OCI-LY1 (cell line): ENCODE results near the gene WDR17.

Experiments used
- H2AFZ ChIP-seq: fragments of 200-600 bp; sonication (generic), shearing (Covaris generic); 2 replicates; pipeline ENCODE4 v1.6.0; 2014; ENCODE audit warnings: antibody characterized with exemption, mild to moderate bottlenecking, low read length
- H3F3A ChIP-seq: fragments of 200-600 bp; sonication (generic), shearing (Covaris generic); 2 replicates; pipeline ENCODE4 v1.6.0; 2014; ENCODE audit warnings: mild to moderate bottlenecking, antibody characterized with exemption, low read length, moderate library complexity; ENCODE audit not compliant: insufficient read depth
- H3K27ac ChIP-seq: fragments of 200-600 bp; sonication (generic); 2 replicates; pipeline ENCODE4 v1.5.1; 2014; ENCODE audit warnings: low read length, mixed run types, mild to moderate bottlenecking, low read depth; ENCODE audit not compliant: poor library complexity, severe bottlenecking
- H3K27me3 ChIP-seq: fragments of 200-600 bp; sonication (generic); 2 replicates; pipeline ENCODE4 v1.6.0; 2014; ENCODE audit warnings: antibody characterized with exemption, mild to moderate bottlenecking, low read length, moderate library complexity; ENCODE audit not compliant: insufficient read depth
- H3K36me3 ChIP-seq: fragments of 200-600 bp; sonication (generic); 2 replicates; pipeline ENCODE4 v1.6.1; 2014; ENCODE audit warnings: mild to moderate bottlenecking, antibody characterized with exemption, low read length, moderate library complexity, mixed read lengths; ENCODE audit not compliant: insufficient read depth
- H3K4me1 ChIP-seq: fragments of 200-600 bp; sonication (generic); 2 replicates; pipeline ENCODE4 v1.5.1; 2014; ENCODE audit warnings: mild to moderate bottlenecking, low read length, moderate library complexity; ENCODE audit not compliant: insufficient read depth, severe bottlenecking
- H3K4me2 ChIP-seq: fragments of 200-600 bp; sonication (generic), shearing (Covaris generic); 2 replicates; pipeline ENCODE4 v1.6.1; 2014; ENCODE audit warnings: low read length
- H3K4me3 ChIP-seq: fragments of 200-600 bp; sonication (generic); 2 replicates; pipeline ENCODE4 v1.5.1; 2014; ENCODE audit warnings: low read length, low read depth, mild to moderate bottlenecking, mixed read lengths; ENCODE audit not compliant: poor library complexity, severe bottlenecking
- H3K79me2 ChIP-seq: fragments of 200-600 bp; shearing (Covaris generic); 2 replicates; pipeline ENCODE4 v1.6.1; 2016; ENCODE audit warnings: mixed run types, low read length, mixed read lengths; ENCODE audit not compliant: insufficient read depth
- H3K9ac ChIP-seq: fragments of 200-600 bp; sonication (generic), shearing (Covaris generic); 2 replicates; pipeline ENCODE4 v1.6.1; 2014; ENCODE audit warnings: mild to moderate bottlenecking, low read length, mixed read lengths
- H3K9me2 ChIP-seq: fragments of 200-600 bp; sonication (generic), shearing (Covaris generic); 2 replicates; pipeline ENCODE4 v1.6.1; 2014; ENCODE audit warnings: low read depth, mild to moderate bottlenecking, low read length, mixed read lengths
- H3K9me3 ChIP-seq: fragments of 200-600 bp; shearing (Covaris generic); 2 replicates; pipeline ENCODE4 v1.6.1; 2014; ENCODE audit warnings: low read length, mixed read lengths
- H4K20me1 ChIP-seq: fragments of 200-600 bp; sonication (generic), shearing (Covaris generic); 2 replicates; pipeline ENCODE4 v1.6.0; 2016; ENCODE audit warnings: mild to moderate bottlenecking, low read length; ENCODE audit not compliant: insufficient read depth
- EZH2 ChIP-seq: fragments of 200-600 bp; sonication (generic), shearing (Covaris generic); IDR thresholded peaks from 2 replicates; pipeline ENCODE4 v1.8.0; 2017; ENCODE audit warnings: borderline replicate concordance, mixed run types, mild to moderate bottlenecking, antibody characterized with exemption, low read length, moderate library complexity, mixed read lengths
- TF ChIP-seq, protein P1 (sequence below): fragments of 200-600 bp; sonication (generic), shearing (Covaris generic); IDR thresholded peaks from 2 replicates; pipeline ENCODE4 v1.5.1; 2017; ENCODE audit warnings: mild to moderate bottlenecking, antibody characterized with exemption, low read length, moderate library complexity, mixed read lengths

Gene WDR17

GRCh38 chr4:176139518-176139917, 73.9 kb downstream of the WDR17 start:
- no peaks in the 10 kb centered on the region for H3K79me2 ChIP-seq
- no peaks in the 10 kb centered on the region for H3F3A ChIP-seq
- TF ChIP-seq, protein P1, sequence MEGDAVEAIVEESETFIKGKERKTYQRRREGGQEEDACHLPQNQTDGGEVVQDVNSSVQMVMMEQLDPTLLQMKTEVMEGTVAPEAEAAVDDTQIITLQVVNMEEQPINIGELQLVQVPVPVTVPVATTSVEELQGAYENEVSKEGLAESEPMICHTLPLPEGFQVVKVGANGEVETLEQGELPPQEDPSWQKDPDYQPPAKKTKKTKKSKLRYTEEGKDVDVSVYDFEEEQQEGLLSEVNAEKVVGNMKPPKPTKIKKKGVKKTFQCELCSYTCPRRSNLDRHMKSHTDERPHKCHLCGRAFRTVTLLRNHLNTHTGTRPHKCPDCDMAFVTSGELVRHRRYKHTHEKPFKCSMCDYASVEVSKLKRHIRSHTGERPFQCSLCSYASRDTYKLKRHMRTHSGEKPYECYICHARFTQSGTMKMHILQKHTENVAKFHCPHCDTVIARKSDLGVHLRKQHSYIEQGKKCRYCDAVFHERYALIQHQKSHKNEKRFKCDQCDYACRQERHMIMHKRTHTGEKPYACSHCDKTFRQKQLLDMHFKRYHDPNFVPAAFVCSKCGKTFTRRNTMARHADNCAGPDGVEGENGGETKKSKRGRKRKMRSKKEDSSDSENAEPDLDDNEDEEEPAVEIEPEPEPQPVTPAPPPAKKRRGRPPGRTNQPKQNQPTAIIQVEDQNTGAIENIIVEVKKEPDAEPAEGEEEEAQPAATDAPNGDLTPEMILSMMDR = no peak
- TF ChIP-seq EZH2 = no peak
- no peak overlapping the region for H3K27ac ChIP-seq
- H3K4me1 ChIP-seq = no peaks in the 10 kb centered on the region
- H3K4me3 ChIP-seq = no peak overlapping the region
- H3K9me3 ChIP-seq = no peaks in the 10 kb centered on the region
- no peak overlapping the region for H3K9ac ChIP-seq
- H3K9me2 ChIP-seq = no peaks in the 10 kb centered on the region
- no peaks in the 10 kb centered on the region for H4K20me1 ChIP-seq
- no peak overlapping the region for H3K4me2 ChIP-seq
- H3K27me3 ChIP-seq = no peaks in the 10 kb centered on the region
- no peaks in the 10 kb centered on the region for H3K36me3 ChIP-seq
- no peak overlapping the region for H2AFZ ChIP-seq

GRCh38 chr4:176142253-176142652, 76.6 kb downstream of the WDR17 start:
- no peaks in the 10 kb centered on the region for H3K36me3 ChIP-seq
- H3K9ac ChIP-seq = no peak overlapping the region
- no peaks in the 10 kb centered on the region for H3K4me1 ChIP-seq
- no peak overlapping the region for H3K4me3 ChIP-seq
- no peak overlapping the region for H3K4me2 ChIP-seq
- H4K20me1 ChIP-seq = no peaks in the 10 kb centered on the region
- H3K27ac ChIP-seq = no peak overlapping the region
- H3K27me3 ChIP-seq = no peaks in the 10 kb centered on the region
- no peaks in the 10 kb centered on the region for H3K79me2 ChIP-seq
- TF ChIP-seq, protein P1 = no peak
- no peak for TF ChIP-seq EZH2
- H2AFZ ChIP-seq = no peak overlapping the region
- H3K9me2 ChIP-seq = no peaks in the 10 kb centered on the region
- no peaks in the 10 kb centered on the region for H3F3A ChIP-seq
- H3K9me3 ChIP-seq = no peaks in the 10 kb centered on the region

DNA sequence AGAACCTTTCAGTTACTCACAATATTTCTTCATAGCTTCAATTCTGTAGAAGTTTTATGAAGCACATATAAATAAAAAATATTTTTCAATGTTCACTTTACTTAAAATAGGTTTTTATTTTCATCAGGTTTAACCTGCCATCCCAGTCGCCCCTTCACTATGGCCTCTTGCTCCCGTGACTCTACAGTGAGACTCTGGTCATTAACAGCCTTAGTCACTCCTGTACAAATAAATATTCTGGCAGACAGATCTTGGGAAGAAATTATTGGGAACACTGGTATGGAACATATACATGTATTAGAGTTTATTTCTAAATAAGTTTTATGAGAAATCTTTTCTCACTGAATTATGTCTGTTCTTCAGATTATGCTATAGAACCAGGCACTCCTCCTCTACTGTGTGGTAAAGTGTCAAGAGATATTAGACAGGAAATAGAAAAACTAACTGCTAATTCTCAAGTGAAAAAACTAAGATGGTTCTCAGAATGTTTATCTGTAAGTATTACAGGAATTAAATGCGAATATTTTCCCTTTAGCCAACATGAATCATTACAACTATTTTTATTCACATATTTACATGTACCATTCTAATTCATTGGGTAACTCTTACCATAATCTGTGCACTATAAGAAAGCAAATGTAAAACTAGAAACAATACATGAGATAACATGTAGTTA, 84.2 kb downstream of the WDR17 start:
- H3K9me3 ChIP-seq = no peaks in the 10 kb centered on the region
- no peak overlapping the region for H3K4me3 ChIP-seq
- no peaks in the 10 kb centered on the region for H3K36me3 ChIP-seq
- no peak overlapping the region for H2AFZ ChIP-seq
- H3K9ac ChIP-seq = no peak overlapping the region
- H3K9me2 ChIP-seq = no peaks in the 10 kb centered on the region
- no peak overlapping the region for H3K27ac ChIP-seq
- H3K4me2 ChIP-seq = no peak overlapping the region
- H3K79me2 ChIP-seq = no peaks in the 10 kb centered on the region
- no peaks in the 10 kb centered on the region for H3F3A ChIP-seq
- no peaks in the 10 kb centered on the region for H3K27me3 ChIP-seq
- H3K4me1 ChIP-seq = no peaks in the 10 kb centered on the region
- H4K20me1 ChIP-seq = no peaks in the 10 kb centered on the region
- TF ChIP-seq EZH2 = no peak
- TF ChIP-seq, protein P1 = no peak
